ENCODE data around the gene RNF38.

- TF ChIP-seq CTCF (IDR thresholded peaks at IDR 0.05), result no peak
- TF ChIP-seq POLR2AphosphoS5 (IDR thresholded peaks at IDR 0.05), result no peak
- no peak for TF ChIP-seq POLR2A (IDR thresholded peaks at IDR 0.05)
Observed at GRCh38 chr9:36290996-36291395, 109.1 kb downstream of the RNF38 start.

Measured in prostate gland (tissue), 2 donors.